H1 (cell line): ENCODE data around the gene HSPA6. TPM values are rescaled to one million over a fixed set of nuclear protein-coding genes. Genes with fewer than 3 reads are reported as not detected.

Source experiments
- CTCF ChIA-PET: fragments of 300-600 bp; sonication (Branson Sonifier 250); formaldehyde crosslinking; loops from one replicate; lab custom pipeline; 2021; ENCODE audit not compliant: partially characterized antibody; lab: Charles Lee
- POLR2A ChIA-PET: fragments of 300-600 bp; sonication (Branson Sonifier 250); formaldehyde crosslinking; loops from one replicate; lab custom pipeline; 2021; ENCODE audit warnings: inconsistent platforms; ENCODE audit not compliant: partially characterized antibody; lab: Charles Lee
- DNase-seq, 2 experiments: peaks; one replicate each; pipeline versions ENCODE4 v3.0.0 to v3.0.0-alpha.2; 2010 to 2022; ENCODE audit warnings: low spot score in 2 of 2, low read depth in 1 of 2, mixed read lengths in 1 of 2
- FAIRE-seq: peaks from 2 replicates; lab custom pipeline; 2011; peaks lifted over from hg19 to GRCh38; lab: Jason Lieb, UNC
- H2AFZ ChIP-seq: 2 replicates; pipeline ENCODE4 v1.8.1; 2012; ENCODE audit warnings: low read length, inconsistent platforms
- H2AK5ac ChIP-seq: 2 replicates; pipeline ENCODE4 v1.6.1; 2013; ENCODE audit warnings: low read depth, low read length
- H2BK120ac ChIP-seq: replicated peaks from 2 replicates; pipeline ENCODE3; 2013; ENCODE audit warnings: low read depth, low read length, inconsistent platforms
- H2BK12ac ChIP-seq: 2 replicates; pipeline ENCODE4 v1.6.1; 2013; ENCODE audit warnings: low read depth, low read length
- H2BK15ac ChIP-seq: 2 replicates; pipeline ENCODE4 v1.6.1; 2013; ENCODE audit warnings: low read length
- H2BK20ac ChIP-seq: 2 replicates; pipeline ENCODE4 v1.6.1; 2013; ENCODE audit warnings: low read length
- H2BK5ac ChIP-seq: 2 replicates; pipeline ENCODE4 v1.6.1; 2013; ENCODE audit warnings: low read depth, low read length
- H3K14ac ChIP-seq: 2 replicates; pipeline ENCODE4 v1.6.1; 2013; ENCODE audit warnings: inconsistent platforms; ENCODE audit not compliant: insufficient read length
- H3K18ac ChIP-seq: 2 replicates; pipeline ENCODE4 v1.6.1; 2013; ENCODE audit warnings: low read length; ENCODE audit errors: extremely low read depth
- H3K23ac ChIP-seq: 2 replicates; pipeline ENCODE4 v1.6.1; 2013; ENCODE audit warnings: inconsistent platforms; ENCODE audit not compliant: insufficient read length
- H3K23me2 ChIP-seq: 2 replicates; pipeline ENCODE4 v1.6.1; 2013; ENCODE audit warnings: low read depth, low read length
- H3K27ac ChIP-seq: 2 replicates; pipeline ENCODE4 v1.6.1; 2011; ENCODE audit warnings: low read depth, low read length, inconsistent platforms
- H3K27me3 ChIP-seq, 4 experiments: replicated peaks in 1 of 4; 1 replicate in 1 of 4; 2 replicates in 3 of 4; pipeline versions ENCODE4 v1.6.1 to v1.8.1; 2011 to 2013; ENCODE audit warnings: low read length in 3 of 4, mild to moderate bottlenecking in 3 of 4, inconsistent platforms in 2 of 4, mixed read lengths in 2 of 4, moderate library complexity in 1 of 4; ENCODE audit not compliant: control insufficient read depth in 3 of 4, insufficient read depth in 3 of 4; ENCODE audit errors: extremely low read depth in 1 of 4
- H3K36me3 ChIP-seq, 4 experiments: 2 replicates each; pipeline versions ENCODE4 v1.6.1 to v1.8.1; 2011 to 2013; ENCODE audit warnings: mild to moderate bottlenecking in 4 of 4, low read length in 3 of 4, moderate library complexity in 2 of 4, control low read depth in 1 of 4, inconsistent platforms in 1 of 4; ENCODE audit not compliant: insufficient read depth in 4 of 4, control insufficient read depth in 2 of 4
- H3K4ac ChIP-seq: replicated peaks from 2 replicates; pipeline ENCODE3; 2013; ENCODE audit warnings: low read length, low read depth, mixed read lengths, inconsistent platforms; ENCODE audit not compliant: insufficient read length
- H3K4me1 ChIP-seq, 4 experiments: replicated peaks in 1 of 4; 1 replicate in 1 of 4; 2 replicates in 3 of 4; pipeline versions ENCODE4 v1.6.1 to v1.8.1; 2011 to 2013; ENCODE audit warnings: low read length in 3 of 4, inconsistent platforms in 2 of 4, mixed read lengths in 1 of 4; ENCODE audit not compliant: insufficient read depth in 4 of 4, control insufficient read depth in 3 of 4
- H3K4me2 ChIP-seq, 2 experiments: 2 replicates each; pipeline versions ENCODE4 v1.6.1 to v1.8.1; 2011 to 2013; ENCODE audit warnings: low read depth in 2 of 2, low read length in 2 of 2, control low read depth in 1 of 2, inconsistent platforms in 1 of 2, mild to moderate bottlenecking in 1 of 2; ENCODE audit not compliant: insufficient read depth in 1 of 2
- H3K4me3 ChIP-seq, 4 experiments: fragments of 200-600, 300-600 bp in 1 of 4; sonication (generic), shearing (Covaris generic), sonication (Bioruptor Twin) in 1 of 4; 2 replicates each; pipeline versions ENCODE4 v1.5.1 to v1.8.1; 2011 to 2016; ENCODE audit warnings: low read length in 4 of 4, low read depth in 3 of 4, control low read depth in 2 of 4, inconsistent platforms in 2 of 4, mild to moderate bottlenecking in 2 of 4, mixed read lengths in 1 of 4, moderate library complexity in 1 of 4; ENCODE audit not compliant: insufficient read depth in 2 of 4; ENCODE audit errors: extremely low read depth in 1 of 4
- H3K56ac ChIP-seq: replicated peaks from 2 replicates; pipeline ENCODE3; 2013; ENCODE audit warnings: low read depth, mild to moderate bottlenecking, mixed read lengths, low read length, inconsistent platforms; ENCODE audit not compliant: insufficient read length
- H3K79me1 ChIP-seq: 2 replicates; pipeline ENCODE4 v1.6.1; 2013; ENCODE audit warnings: low read depth, low read length, control low read depth
- H3K79me2 ChIP-seq, 2 experiments: 2 replicates each; pipeline versions ENCODE4 v1.6.1 to v1.8.1; 2012 to 2013; ENCODE audit warnings: low read length in 2 of 2, mild to moderate bottlenecking in 2 of 2, inconsistent platforms in 1 of 2; ENCODE audit not compliant: insufficient read depth in 2 of 2, control insufficient read depth in 1 of 2
- H3K9ac ChIP-seq, 4 experiments: replicated peaks in 1 of 4; 1 replicate in 1 of 4; 2 replicates in 3 of 4; pipeline versions ENCODE4 v1.6.1 to v1.8.1; 2011 to 2013; ENCODE audit warnings: low read depth in 3 of 4, low read length in 3 of 4, control low read depth in 2 of 4, mild to moderate bottlenecking in 2 of 4, moderate library complexity in 2 of 4, inconsistent platforms in 1 of 4; ENCODE audit errors: extremely low read depth in 1 of 4
- H3K9me3 ChIP-seq, 2 experiments: 2 replicates each; pipeline versions ENCODE4 v1.6.1 to v1.8.1; 2012 to 2013; ENCODE audit warnings: mild to moderate bottlenecking in 2 of 2, moderate library complexity in 2 of 2, control low read depth in 1 of 2, inconsistent platforms in 1 of 2, low read depth in 1 of 2, low read length in 1 of 2, mixed read lengths in 1 of 2; ENCODE audit not compliant: insufficient read depth in 2 of 2
- H4K20me1 ChIP-seq, 2 experiments: replicated peaks in 1 of 2; 2 replicates each; pipeline versions ENCODE3 to v1.8.1; 2011 to 2013; ENCODE audit warnings: inconsistent platforms in 2 of 2, low read length in 2 of 2, mild to moderate bottlenecking in 1 of 2; ENCODE audit not compliant: insufficient read depth in 2 of 2, control insufficient read depth in 1 of 2
- H4K5ac ChIP-seq: 2 replicates; pipeline ENCODE4 v1.6.1; 2013; ENCODE audit warnings: low read length, low read depth, mixed read lengths, inconsistent platforms; ENCODE audit not compliant: insufficient read length
- H4K8ac ChIP-seq: 2 replicates; pipeline ENCODE4 v1.8.0; 2013; ENCODE audit warnings: mild to moderate bottlenecking, moderate library complexity, low read length, inconsistent platforms; ENCODE audit not compliant: insufficient read depth; ENCODE audit errors: extremely low read depth
- H4K91ac ChIP-seq: replicated peaks from 2 replicates; pipeline ENCODE3; 2013; ENCODE audit warnings: low read length, mixed read lengths, inconsistent platforms; ENCODE audit not compliant: insufficient read length
- ATF2 ChIP-seq: IDR thresholded peaks from 2 replicates; pipeline ENCODE4 v1.6.1; 2012; ENCODE audit warnings: low read length, inconsistent platforms
- EZH2 ChIP-seq: fragments of 200-600 bp; sonication (generic); IDR thresholded peaks from 2 replicates; pipeline ENCODE4 v1.7.1; 2012; ENCODE audit warnings: low read depth, mild to moderate bottlenecking, moderate library complexity, low read length, inconsistent platforms; ENCODE audit not compliant: severe bottlenecking
- MAFK ChIP-seq: IDR thresholded peaks from 2 replicates; pipeline ENCODE4 v1.6.1; 2012; ENCODE audit warnings: low read depth, mild to moderate bottlenecking, improper control_type of control experiment, low read length
- POU5F1 ChIP-seq: IDR thresholded peaks from 2 replicates; pipeline ENCODE4 v1.6.1; 2011; ENCODE audit warnings: low read depth, mild to moderate bottlenecking, low read length, moderate library complexity
- RAD21 ChIP-seq, 2 experiments: IDR thresholded peaks in 1 of 2; conservative IDR thresholded peaks in 1 of 2; 2 replicates each; pipeline ENCODE4 v1.6.1; 2011; ENCODE audit warnings: low read depth in 2 of 2, low read length in 2 of 2, improper control_type of control experiment in 1 of 2, inconsistent platforms in 1 of 2, mild to moderate bottlenecking in 1 of 2, moderate library complexity in 1 of 2
- RXRA ChIP-seq: IDR thresholded peaks from 2 replicates; pipeline ENCODE4 v1.6.1; 2011; ENCODE audit warnings: low read depth, mild to moderate bottlenecking, low read length, moderate library complexity; ENCODE audit not compliant: insufficient read depth
- SUZ12 ChIP-seq: fragments of 200-600 bp; sonication (generic); IDR thresholded peaks from 2 replicates; pipeline ENCODE4 v1.6.1; 2012; ENCODE audit warnings: mild to moderate bottlenecking, inconsistent platforms, low read length, moderate library complexity, mixed read lengths
- USF2 ChIP-seq: IDR thresholded peaks from 2 replicates; pipeline ENCODE4 v1.6.1; 2011; ENCODE audit warnings: low read length, improper control_type of control experiment
- WGBS, 2 experiments: shearing (Covaris generic) in 1 of 2; methylation state at CpG; one replicate each; pipeline versions ENCODE4 v1.1.6 to v1.1.7; 2013 to 2015; ENCODE audit warnings: low lambda C conversion rate in 2 of 2, mixed read lengths in 2 of 2, inconsistent platforms in 1 of 2, low coverage in 1 of 2, missing lambda C conversion rate in 1 of 2; ENCODE audit not compliant: insufficient replicate concordance in 2 of 2, insufficient coverage in 1 of 2, insufficient read length in 1 of 2; ENCODE audit errors: extremely low coverage in 1 of 2, missing lambda C conversion rate in 1 of 2; 5-methylcytosine and 5-hydroxymethylcytosine counted together
- polyA plus RNA-seq, 7 experiments: library from polyadenylated mRNA; depleted of rRNA in 3 of 7; stranded (reverse) in 5 of 7; unstranded in 2 of 7; fragments of >200 nt in 5 of 7; fragments of 200-250 nt in 2 of 7; gene quantifications; 1 replicate in 5 of 7; 2 replicates in 1 of 7; 4 replicates in 1 of 7; pipeline versions ENCODE4 v1.2.1 to v1.2.3, GENCODE V29; 2011 to 2013; ENCODE audit warnings: missing spikeins in 2 of 7, mixed read lengths in 2 of 7
- total RNA-seq: library from RNA; stranded (reverse); fragmentation: NEBNext Ultra II Directional; extraction: Animal tissue kit (Norgen Biotek cat#: 25700); gene quantifications from 2 replicates; pipeline ENCODE4 v1.2.1, GENCODE V29; 2021

HSPA6 gene
- total and polyA plus RNA-seq, 2 of the 8 experiments (the other 6 are each of a cell fraction or from before 2014, with no cell fraction given) = 0.06 to 0.15 TPM

- FAIRE-seq = no peak
- Histone ChIP-seq H3K18ac (no peak within 1 kb of the TSS), H2BK15ac (no peak within 1 kb of the TSS), H2BK12ac (no peak within 1 kb of the TSS), H3K23ac (no peak within 1 kb of the TSS), H3K23me2 (no peaks in the 10 kb centered on the region), H3K4me2 (no peak within 1 kb of the TSS), H3K79me1 (no peaks in the 10 kb centered on the region), H4K5ac (no peak within 1 kb of the TSS), H2BK20ac (no peak within 1 kb of the TSS), H3K4me1 (no peaks in the 10 kb centered on the region), H3K36me3 (no peaks in the 10 kb centered on the region), H3K9ac (no peak within 1 kb of the TSS), H3K4ac (no peak within 1 kb of the TSS), H2BK120ac (no peak within 1 kb of the TSS), H4K8ac (no peak within 1 kb of the TSS), H3K9me3 (no peaks in the 10 kb centered on the region), H3K14ac (no peak within 1 kb of the TSS), H3K27me3 (no peaks in the 10 kb centered on the region), H3K27ac (no peak within 1 kb of the TSS), H3K4me3 (no peak within 1 kb of the TSS), H2BK5ac (no peak within 1 kb of the TSS), H2AK5ac (no peak within 1 kb of the TSS), H2AFZ (no peak within 1 kb of the TSS), H3K56ac (no peak within 1 kb of the TSS), H4K20me1 (no peaks in the 10 kb centered on the region), H3K79me2 (no peaks in the 10 kb centered on the region), H4K91ac (no peak within 1 kb of the TSS)
- WGBS, 2 experiments = 100% methylated on average over 2 of the region's 2 CpGs; no CpG with 5 or more reads in 1 of the 2 experiments
- no peak for DNase-seq
- ChIA-PET CTCF (no interaction called here), POLR2A (no interaction called here)
- TF ChIP-seq RAD21 (IDR thresholded peaks at IDR 0.05 in 1 of 2, conservative IDR thresholded peaks at IDR 0.05 in 1 of 2; ENCODE audit: low read depth in 2 of 2, low read length in 2 of 2) (no peak), RXRA (no peak), MAFK (no peak), EZH2 (no peak), ATF2 (no peak), USF2 (no peak), SUZ12 (no peak), POU5F1 (no peak)
Measured at GRCh38 chr1:161549652-161550051, 25.3 kb downstream of the HSPA6 start, which contains the start of gene FCGR3A. Gene FCGR3A (minus strand): TSS chr1:161549818. CDS start chr1:161549736, 82 bp downstream.
